ENCODE data around the gene SEMA6A.

The SEMA6A gene

GRCh38 chr5:116455061-116455460 lies 119.6 kb downstream of the SEMA6A start:
- H3K9me3 ChIP-seq (ENCODE audit: severe bottlenecking) = no peaks in the 10 kb centered on the region
- H3K4me1 ChIP-seq (ENCODE audit: insufficient read depth, poor library complexity, severe bottlenecking) = no peaks in the 10 kb centered on the region
- TF ChIP-seq CTCF (IDR thresholded peaks at IDR 0.05; ENCODE audit: poor library complexity, severe bottlenecking) = no peak
- no peak overlapping the region for H3K4me3 ChIP-seq (ENCODE audit: severe bottlenecking)
- no peaks in the 10 kb centered on the region for H3K36me3 ChIP-seq (ENCODE audit: low read depth)
- no peak for DNase-seq (ENCODE audit: low spot score)
- H3K27me3 ChIP-seq (ENCODE audit: insufficient read depth, poor library complexity, severe bottlenecking) = no peaks in the 10 kb centered on the region
- ATAC-seq (ENCODE audit: low read depth) = no peak
- no peak overlapping the region for H3K27ac ChIP-seq (ENCODE audit: poor library complexity, severe bottlenecking)

- no peak overlapping the region for H3K27ac ChIP-seq (ENCODE audit: poor library complexity, severe bottlenecking)
- no peaks in the 10 kb centered on the region for H3K4me1 ChIP-seq (ENCODE audit: insufficient read depth, poor library complexity, severe bottlenecking)
- H3K4me3 ChIP-seq (ENCODE audit: severe bottlenecking) = no peak overlapping the region
- H3K27me3 ChIP-seq (ENCODE audit: insufficient read depth, poor library complexity, severe bottlenecking) = no peaks in the 10 kb centered on the region
- TF ChIP-seq CTCF (IDR thresholded peaks at IDR 0.05; ENCODE audit: poor library complexity, severe bottlenecking) = no peak
- no peaks in the 10 kb centered on the region for H3K9me3 ChIP-seq (ENCODE audit: severe bottlenecking)
- ATAC-seq (ENCODE audit: low read depth) = no peak
- no peaks in the 10 kb centered on the region for H3K36me3 ChIP-seq (ENCODE audit: low read depth)
- DNase-seq (ENCODE audit: low spot score) = no peak
Measured at GRCh38 chr5:116454417-116454927, 120.2 kb downstream of the SEMA6A start.

- H3K27me3 ChIP-seq (ENCODE audit: insufficient read depth, poor library complexity, severe bottlenecking) = no peaks in the 10 kb centered on the region
- ATAC-seq (ENCODE audit: low read depth) (no peak), DNase-seq (ENCODE audit: low spot score) (no peak)
- H3K36me3 ChIP-seq (ENCODE audit: low read depth) = no peaks in the 10 kb centered on the region
- TF ChIP-seq CTCF (IDR thresholded peaks at IDR 0.05; ENCODE audit: poor library complexity, severe bottlenecking) = no peak
- H3K4me3 ChIP-seq (ENCODE audit: severe bottlenecking) = no peak overlapping the region
- H3K27ac ChIP-seq (ENCODE audit: poor library complexity, severe bottlenecking) = no peak overlapping the region
- H3K9me3 ChIP-seq (ENCODE audit: severe bottlenecking) = no peaks in the 10 kb centered on the region
- no peaks in the 10 kb centered on the region for H3K4me1 ChIP-seq (ENCODE audit: insufficient read depth, poor library complexity, severe bottlenecking)
Measured at GRCh38 chr5:116453988-116454411, 120.6 kb downstream of the SEMA6A start.

GRCh38 chr5:116452774-116453368 lies 121.8 kb downstream of the SEMA6A start:
- no peaks in the 10 kb centered on the region for H3K4me1 ChIP-seq (ENCODE audit: insufficient read depth, poor library complexity, severe bottlenecking)
- DNase-seq (ENCODE audit: low spot score) (no peak), ATAC-seq (ENCODE audit: low read depth) (no peak)
- no peaks in the 10 kb centered on the region for H3K27me3 ChIP-seq (ENCODE audit: insufficient read depth, poor library complexity, severe bottlenecking)
- no peaks in the 10 kb centered on the region for H3K36me3 ChIP-seq (ENCODE audit: low read depth)
- H3K4me3 ChIP-seq (ENCODE audit: severe bottlenecking) = no peak overlapping the region
- TF ChIP-seq CTCF (IDR thresholded peaks at IDR 0.05; ENCODE audit: poor library complexity, severe bottlenecking) = no peak
- no peak overlapping the region for H3K27ac ChIP-seq (ENCODE audit: poor library complexity, severe bottlenecking)
- H3K9me3 ChIP-seq (ENCODE audit: severe bottlenecking) = no peaks in the 10 kb centered on the region

- no peak overlapping the region for H3K4me3 ChIP-seq (ENCODE audit: severe bottlenecking)
- H3K27me3 ChIP-seq (ENCODE audit: insufficient read depth, poor library complexity, severe bottlenecking) = no peaks in the 10 kb centered on the region
- H3K9me3 ChIP-seq (ENCODE audit: severe bottlenecking) = no peaks in the 10 kb centered on the region
- DNase-seq (ENCODE audit: low spot score) (no peak), ATAC-seq (ENCODE audit: low read depth) (no peak)
- H3K36me3 ChIP-seq (ENCODE audit: low read depth) = no peaks in the 10 kb centered on the region
- no peak overlapping the region for H3K27ac ChIP-seq (ENCODE audit: poor library complexity, severe bottlenecking)
- H3K4me1 ChIP-seq (ENCODE audit: insufficient read depth, poor library complexity, severe bottlenecking) = no peaks in the 10 kb centered on the region
- no peak for TF ChIP-seq CTCF (IDR thresholded peaks at IDR 0.05; ENCODE audit: poor library complexity, severe bottlenecking)
Measured at GRCh38 chr5:116451905-116452450, 122.6 kb downstream of the SEMA6A start.

Measured in RWPE2 (cell line).